Epithelial cell of alveolus of lung (primary cell): ENCODE results near the gene HS3ST3B1. TPM values are rescaled to one million over a fixed set of nuclear protein-coding genes. Genes with fewer than 3 reads are reported as not detected.

Experiments
- total RNA-seq: library from RNA; depleted of rRNA; stranded (reverse); fragments of >200 nt; gene quantifications from 2 replicates; pipeline ENCODE4 v1.2.1, GENCODE V29; 2015

The HS3ST3B1 gene
- total RNA-seq = 20.0 and 22.8 TPM in 2 replicates

DNA sequence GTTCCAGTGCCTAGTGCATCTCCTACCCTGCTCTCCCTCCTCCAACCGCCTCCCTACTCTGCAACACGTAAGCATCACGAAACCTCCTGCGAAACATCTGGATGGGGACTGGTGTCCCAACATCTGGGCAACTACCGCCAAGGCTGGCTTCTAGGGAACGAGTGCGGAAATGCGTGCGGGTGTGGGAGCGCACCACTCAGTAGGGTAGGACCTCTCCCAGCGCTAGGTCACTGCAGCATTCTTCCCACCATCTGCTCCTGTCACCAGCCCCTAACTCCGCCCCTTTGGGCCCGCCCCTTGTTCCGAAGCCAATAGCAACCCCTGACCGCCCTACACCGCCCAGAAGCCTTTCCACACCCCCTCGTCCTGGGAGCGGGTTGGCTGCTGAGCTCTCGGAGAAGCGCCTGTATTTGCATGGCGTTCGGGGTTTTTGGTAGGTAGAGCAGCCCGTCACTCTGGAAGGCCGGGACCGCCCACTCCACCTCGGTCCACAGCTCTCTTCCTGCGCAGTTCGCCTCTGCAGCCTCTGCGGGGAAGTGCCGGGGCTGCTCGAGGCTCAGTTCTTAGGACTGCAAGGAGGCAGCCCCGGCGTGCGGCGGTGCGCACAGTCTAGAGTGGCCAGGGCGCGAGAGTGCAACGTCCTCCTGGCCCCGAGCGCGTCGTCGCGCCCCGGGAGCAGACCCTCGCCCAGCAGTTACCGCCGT, at the start of gene HS3ST3B1:
Gene HS3ST3B1 (plus strand): TSS at position 507 of the 704 bp plus-strand sequence. CDS start 438 bp downstream, outside the sequence.

Other genes with a start within 250 kb of the HS3ST3B1 start
- 13.3 and 14.2 TPM in 2 replicates for gene COX10, start 231.6 kb upstream of the HS3ST3B1 start, total RNA-seq
- not detected in 2 replicates for gene CDRT15, start 64.2 kb upstream of the HS3ST3B1 start, total RNA-seq